HG02852 (cell line): ENCODE results near the gene CCDC172.

Experiments
- ATAC-seq: cut with Tn5 transposase; IDR thresholded peaks from one replicate; pipeline ENCODE4 v1.9.1; 2021; ENCODE audit warnings: mild to moderate bottlenecking, moderate library complexity; ENCODE audit not compliant: unreplicated experiment

Gene CCDC172, protein sequence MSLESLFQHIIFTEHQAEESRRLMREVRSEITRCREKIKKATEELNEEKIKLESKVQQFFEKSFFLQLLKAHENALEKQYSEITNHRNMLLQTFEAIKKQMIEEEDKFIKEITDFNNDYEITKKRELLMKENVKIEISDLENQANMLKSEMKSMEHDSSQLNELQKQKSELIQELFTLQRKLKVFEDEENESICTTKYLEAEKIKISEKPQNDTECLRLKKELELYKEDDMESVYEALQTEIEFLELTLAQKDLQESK

DNA sequence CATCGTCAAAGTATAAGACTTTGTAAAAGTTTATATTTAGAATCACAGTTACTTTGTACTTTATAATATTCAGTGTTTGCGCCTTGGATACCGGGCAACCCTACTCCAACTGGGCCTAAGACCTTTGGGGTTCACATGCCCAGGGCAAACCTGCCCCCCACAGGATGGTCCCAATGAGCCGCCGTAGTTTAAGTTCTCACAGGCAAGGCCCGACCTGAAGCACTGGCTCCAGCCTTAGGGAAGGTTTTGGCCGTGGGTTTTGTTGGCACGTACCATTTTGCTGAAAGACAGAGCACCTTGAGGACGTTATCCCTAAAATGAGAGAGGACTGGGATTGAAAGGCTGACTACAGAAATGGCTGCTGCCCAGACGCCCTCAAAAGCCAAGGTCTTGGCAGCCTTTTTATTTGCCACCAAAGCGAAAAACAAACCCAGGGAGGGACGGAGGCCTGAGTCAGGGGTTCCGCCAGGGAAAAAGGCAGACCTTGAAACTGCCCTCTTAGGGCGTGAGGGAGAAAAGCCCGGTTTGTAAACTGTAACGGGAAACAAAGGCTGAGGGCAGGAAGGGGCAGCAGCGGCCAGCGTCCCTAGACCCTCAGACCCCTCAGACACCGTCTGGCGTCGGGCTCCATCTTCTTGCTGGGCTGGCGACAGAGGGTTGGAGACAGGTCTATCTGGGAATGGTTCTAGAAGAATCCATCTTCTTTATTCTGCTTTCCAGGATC, at the start of gene CCDC172:
TSS of gene CCDC172 (plus strand) at position 222 of the 724 bp plus-strand sequence. CDS start 564 bp downstream, outside the sequence.
- no peak for ATAC-seq

DNA sequence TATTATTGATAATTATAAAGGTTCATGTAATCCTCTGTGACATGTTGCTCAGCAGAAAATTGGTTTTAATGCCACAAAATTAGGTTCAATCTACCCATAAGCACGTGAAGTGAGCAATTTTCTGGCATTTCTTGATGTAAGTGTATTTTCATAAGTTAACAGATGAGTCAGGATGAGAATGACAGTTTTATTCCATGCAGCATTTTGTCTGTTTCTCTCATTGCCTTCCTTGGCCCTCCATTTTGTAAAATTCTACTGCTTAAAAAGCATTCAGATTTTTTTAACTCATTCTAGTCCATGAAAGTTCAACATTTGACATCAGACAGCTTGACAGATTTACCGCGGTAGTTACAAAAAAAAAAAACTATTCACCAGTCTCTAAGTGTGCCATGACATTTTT, 47.3 kb upstream of the CCDC172 start:
- no peak for ATAC-seq

DNA sequence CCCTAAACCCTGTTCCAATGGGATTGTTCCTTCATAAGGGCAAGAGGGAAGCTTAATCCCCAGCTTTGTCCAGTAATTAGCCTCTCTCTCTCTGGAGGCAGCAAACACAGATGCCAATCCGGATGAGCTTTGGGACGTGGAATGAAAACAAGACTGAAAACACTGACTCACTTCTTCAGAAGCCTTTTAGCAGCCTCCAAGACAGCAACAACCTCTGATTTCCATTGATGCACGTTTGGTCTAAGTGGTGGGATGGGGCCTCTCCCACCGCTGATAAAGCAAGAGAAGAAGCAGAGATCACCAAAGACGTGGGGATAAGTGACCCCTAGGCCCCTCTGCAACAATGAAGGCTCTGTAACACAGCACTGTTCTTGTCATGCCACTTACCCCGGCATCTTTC, 45.4 kb upstream of the CCDC172 start:
- no peak for ATAC-seq

DNA sequence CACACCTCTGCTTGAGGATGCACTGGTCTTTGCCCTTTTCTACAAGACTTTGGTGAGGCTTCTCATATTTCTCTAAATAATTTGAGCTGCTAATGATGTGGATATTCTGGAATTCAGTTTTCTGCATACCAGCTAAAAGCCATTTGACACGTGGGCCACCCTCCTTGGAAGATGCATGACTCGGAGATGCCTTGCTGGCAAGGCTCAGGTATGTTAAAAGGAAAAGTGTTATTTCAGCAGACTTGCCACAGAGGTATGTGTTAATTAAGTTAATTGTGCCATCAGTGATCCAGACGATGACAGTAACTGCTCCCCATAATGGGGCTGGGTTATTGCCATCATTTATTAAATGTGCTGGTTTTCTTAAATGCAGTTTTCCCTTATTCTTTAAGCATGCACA, 42.5 kb upstream of the CCDC172 start:
- ATAC-seq = no peak

DNA sequence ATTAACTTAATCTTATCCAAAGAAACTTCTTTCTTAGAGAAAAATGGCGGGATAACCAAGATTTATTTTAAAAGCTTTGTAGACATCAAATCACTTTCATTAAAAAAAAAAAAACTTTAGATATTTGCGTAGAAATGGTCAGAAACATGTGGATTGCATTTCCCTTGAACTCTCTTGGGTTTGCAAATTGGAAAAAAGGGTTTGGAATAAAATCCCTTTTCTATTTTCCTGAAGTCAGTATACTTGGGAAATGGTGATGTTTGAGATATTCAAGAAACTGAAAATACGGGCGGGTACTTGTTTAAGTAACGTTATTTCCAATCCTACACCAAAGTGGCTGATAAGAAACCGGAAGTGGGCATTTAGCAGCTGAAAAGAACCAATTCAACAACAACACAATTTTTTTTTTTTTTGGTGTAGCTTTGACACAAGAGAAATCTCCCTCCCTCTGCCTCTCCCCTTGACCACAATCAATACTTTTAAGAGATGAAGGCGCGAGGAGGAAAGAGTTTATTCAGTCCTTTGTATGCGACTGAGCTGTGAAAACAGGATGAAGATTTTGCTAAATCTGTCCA, 37.5 kb upstream of the CCDC172 start:
- ATAC-seq = no peak

DNA sequence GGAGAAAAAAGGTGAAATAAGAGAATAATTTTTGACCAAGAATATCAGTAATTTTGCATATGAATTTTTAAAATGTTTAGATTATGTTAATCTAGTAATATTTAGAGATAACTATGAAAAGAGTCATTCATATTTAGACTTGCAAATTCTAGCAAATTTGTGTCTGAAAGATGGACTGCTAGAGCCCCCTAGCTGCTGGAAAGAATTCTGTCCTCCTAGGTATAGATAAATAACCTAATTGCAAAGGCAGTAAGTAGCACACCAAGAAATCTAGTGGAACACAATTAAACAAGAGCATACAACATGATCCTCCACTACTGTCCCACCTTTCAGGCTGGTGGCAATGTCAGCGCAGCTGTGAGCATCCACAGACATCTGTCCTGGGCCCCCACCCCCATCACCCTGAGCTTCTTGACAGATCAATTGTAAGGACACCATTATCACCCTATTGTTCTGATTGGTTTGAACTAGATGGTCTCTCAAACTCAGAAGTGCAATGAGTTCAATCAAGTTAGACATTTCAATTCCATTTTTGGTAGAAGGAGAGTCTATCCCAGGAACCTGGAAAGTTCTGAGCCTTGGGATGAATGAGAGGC, 36.2 kb upstream of the CCDC172 start:
- no peak for ATAC-seq

DNA sequence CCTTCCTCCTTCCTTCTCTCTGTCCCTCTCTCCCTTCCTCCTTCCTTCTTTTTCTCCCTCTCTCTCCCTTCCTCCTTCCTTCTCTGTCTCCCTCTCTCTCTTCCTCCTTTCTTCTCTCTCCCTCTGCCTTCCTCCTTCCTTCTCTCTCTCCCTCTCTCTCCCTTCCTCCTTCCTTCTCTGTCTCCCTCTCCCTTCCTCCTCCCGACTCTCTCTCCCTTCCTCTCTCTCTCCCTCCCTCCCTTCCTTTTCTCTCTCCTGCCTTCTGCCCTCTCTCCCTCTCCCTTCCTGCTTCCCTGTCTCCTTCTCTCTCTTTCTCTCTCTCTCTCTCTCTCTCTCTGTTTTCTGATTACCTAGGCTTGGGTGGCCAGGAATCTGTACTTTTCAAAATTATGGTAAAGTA, 34.6 kb upstream of the CCDC172 start:
- no peak for ATAC-seq

DNA sequence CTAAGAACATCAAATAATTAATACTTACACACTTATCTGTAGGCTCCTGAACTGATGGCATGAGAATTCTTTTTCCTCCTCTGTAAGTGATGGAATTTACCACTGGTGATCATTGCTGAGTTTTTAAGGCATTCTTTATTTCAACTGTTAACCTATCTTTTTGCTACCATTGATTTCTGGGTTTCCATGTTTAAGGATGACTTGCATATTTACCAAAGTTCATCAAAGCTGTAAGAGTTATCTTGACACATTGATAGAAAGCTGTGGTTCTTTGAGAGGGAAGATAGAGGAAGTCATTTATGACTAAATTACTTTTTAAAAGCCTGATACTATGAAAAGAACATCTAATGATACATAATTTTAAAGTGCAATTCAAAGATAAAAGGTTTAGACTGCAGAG, 31.8 kb upstream of the CCDC172 start:
- ATAC-seq = no peak

DNA sequence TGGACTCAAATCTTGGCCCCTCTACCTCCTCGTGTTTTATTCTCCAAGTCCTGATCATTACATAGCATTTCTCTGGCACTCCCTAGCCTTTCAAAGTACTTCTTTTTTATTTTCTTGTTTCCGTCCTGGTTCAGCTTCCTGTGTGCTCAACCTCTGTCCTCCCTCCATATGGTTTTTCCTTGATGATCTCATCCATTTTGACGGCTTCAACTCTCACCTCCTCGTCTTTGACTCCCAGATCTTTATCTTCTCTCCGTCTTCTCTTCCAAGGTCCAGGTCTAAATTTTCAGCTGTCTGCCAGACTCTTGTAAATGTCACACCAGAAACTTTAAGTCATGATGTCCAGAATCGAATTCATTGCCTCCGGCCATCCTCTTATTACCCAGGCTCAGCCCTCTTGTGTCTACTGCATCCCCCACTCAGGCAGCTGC, 27.9 kb upstream of the CCDC172 start:
- ATAC-seq = no peak

DNA sequence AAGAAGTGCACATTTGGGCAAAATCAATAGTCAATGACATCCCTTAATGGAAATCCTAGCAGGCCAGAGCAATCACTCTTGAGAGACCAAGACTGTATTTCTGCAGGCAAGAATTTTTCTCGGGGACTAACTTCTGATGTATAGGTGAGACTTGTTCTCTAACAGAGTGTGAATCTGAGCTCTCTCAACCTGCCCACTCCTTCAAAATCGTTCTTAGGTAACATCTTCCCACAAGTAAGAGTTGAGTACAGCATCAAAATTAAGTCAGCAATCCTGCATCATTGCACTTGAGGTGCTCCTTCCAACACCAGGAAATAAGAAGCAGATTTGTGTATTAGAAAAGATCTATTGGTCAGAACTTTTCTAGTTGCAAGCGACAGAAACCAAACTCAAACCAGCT, 25.7 kb upstream of the CCDC172 start:
- ATAC-seq = no peak

DNA sequence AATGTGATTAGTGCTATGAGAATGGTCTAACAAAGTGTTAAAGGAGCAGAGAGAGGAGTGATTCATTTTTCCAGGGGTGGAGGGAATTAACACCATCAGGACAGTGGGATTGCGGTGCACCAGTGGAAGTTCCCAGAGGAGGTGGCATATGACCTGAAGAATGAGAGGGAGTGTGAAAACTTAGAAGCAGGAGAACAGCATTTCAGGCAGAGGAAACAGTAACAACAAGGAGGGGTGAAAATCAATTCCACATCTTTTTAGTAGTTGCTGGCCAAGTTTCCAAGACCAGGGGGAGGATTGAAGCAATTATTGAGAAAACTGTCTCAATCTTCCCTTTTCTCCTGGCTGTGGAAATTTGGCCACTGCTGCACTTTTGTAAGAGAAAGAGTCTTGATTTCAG, 23.7 kb upstream of the CCDC172 start:
- no peak for ATAC-seq

DNA sequence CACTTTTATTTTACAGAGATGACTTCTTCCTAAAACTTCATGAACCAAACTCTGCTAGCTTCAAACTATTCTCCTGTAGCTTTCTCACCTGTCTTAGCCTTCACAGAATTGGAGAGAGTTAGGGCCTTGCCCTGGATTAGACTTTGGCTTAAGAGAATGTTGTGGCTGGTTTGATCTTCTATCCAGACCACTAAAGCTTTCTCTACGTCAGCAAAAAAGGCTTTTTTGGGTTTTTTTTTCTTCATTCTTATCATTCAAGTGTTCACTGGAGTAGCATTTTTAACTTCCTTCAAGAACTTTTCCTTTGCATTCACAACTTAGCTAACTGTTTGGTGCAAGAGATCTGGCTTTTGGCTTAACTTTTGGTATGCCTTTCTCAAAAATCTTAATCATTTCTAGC, 19.3 kb upstream of the CCDC172 start:
- no peak for ATAC-seq

DNA sequence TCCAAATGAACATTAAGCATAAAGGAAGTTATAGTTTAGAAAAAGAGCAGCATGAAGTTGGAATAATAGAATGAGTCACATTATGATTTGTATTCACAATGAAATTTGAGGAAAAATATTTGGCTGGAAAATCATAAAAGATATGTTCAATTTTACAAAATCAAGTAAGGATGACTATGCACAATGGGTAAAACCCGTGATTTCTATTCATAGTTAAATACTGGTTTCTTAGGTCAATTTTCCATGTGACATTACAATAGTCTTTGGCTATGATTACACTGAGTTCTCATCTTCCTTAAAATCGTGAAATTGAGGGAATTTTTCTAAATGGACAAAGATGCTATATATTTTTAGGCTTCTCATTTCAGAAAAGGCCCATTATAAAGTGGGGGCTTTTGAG, 17.4 kb upstream of the CCDC172 start:
- ATAC-seq = no peak

DNA sequence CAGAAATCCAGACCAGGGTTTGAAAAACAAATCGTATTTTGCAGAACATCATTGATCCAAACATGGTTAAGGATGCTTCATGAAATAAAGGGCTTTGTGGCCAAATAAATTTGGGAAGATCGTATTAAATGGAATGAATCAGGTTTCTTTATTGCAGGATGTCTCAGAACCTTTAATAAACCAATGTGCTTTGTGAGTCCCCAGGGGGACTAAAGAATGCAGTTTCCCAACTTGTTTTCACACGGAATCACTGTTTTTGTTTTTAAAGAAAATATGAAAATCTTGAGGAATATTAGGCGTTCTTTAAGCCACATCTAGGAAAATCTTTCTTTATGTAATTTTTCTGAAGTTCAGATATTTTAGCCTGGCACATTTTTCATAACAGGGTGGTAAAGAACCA, 16.8 kb upstream of the CCDC172 start:
- ATAC-seq = no peak

DNA sequence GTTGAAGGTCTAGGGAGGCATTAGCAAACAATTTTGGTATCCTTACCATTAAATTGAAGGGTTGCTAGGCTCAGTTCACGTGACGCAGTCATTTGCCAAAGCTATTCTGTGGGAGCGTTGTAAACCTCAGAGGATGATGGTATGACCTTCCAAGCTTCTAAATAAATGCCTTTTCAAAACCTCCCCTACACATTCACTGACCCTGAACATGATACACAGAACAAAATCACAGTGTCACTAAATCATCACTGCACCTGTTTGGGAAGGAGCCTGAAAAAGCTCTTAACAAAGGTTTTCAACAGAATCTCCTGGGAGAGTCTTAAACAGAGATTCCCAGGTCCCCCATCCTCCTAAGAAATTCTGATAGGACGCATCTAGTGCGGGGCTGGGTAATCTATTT, 13.2 kb upstream of the CCDC172 start:
- no peak for ATAC-seq

DNA sequence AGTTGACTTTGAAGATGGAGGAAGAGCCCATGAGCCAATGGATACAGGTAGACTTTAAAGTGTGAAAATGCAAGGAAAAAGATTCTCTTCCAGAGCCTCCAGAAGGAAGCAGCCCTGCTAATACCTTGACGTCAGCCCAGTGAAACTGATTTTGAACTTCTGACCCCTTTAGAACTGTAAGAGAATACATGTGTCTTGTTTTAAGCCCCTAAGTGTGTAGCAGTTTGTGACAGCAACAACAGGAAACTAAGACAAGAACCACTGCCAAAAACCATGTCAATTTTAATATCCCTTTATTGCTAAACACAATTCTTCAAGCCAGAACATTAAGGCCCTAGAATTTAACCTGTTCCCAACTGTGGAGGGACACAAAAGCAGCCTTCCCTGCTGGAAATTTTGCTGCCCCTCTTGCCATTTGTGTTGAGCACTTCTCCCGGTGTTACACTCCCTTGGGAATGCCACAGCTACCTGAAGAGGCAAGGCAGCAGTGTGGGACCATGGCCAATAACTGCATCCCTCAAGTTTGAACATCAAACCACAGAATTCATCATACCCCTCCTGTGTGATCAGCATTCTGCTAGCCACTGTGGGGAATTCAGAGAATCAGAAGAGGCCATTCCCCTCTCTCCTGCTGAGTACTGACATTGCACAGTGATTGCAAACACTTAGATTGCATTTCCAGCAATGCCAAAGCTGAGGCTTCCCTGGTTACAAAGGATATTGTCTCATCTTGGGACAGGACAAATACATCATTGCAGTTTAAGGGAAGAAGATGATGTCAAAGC, 12.3 kb upstream of the CCDC172 start:
- ATAC-seq = no peak

DNA sequence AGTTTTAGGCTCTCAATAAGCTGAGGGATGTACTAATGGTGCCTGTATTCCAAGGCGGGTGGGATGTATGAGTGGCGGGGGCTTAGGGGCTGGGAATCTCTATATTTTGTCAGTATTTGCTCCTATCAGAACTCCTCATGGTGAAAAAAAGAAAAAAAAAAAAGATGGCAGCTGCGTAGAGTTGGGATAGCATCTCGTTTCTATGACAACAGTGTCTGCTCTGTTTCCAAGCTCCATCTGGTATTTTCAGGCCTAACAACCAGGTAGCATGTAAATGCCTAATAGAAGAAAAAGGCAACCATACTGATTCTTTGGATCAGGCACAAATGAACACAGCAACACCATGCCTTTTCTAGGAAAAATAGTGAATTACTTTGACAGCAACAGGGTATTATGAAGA, 11.7 kb upstream of the CCDC172 start:
- no peak for ATAC-seq

DNA sequence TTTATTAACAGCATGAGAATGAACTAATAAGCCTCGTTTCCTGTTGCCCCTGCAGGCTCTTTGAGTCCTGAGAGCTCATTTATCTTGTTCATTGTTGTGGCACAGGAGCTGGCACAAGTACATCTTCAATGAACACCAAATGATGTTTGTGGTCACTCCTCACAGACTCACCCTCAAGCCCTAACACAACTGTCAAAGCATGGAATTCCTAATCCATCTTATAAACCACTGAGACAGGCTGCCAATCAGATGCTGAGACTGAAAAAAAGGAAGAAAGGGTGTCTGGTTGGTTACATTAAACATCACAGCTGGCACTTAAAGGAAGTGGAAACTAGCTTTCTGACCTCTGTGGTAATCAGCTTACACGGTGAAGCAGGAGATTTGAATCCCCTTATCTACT, 7.7 kb upstream of the CCDC172 start:
- no peak for ATAC-seq

DNA sequence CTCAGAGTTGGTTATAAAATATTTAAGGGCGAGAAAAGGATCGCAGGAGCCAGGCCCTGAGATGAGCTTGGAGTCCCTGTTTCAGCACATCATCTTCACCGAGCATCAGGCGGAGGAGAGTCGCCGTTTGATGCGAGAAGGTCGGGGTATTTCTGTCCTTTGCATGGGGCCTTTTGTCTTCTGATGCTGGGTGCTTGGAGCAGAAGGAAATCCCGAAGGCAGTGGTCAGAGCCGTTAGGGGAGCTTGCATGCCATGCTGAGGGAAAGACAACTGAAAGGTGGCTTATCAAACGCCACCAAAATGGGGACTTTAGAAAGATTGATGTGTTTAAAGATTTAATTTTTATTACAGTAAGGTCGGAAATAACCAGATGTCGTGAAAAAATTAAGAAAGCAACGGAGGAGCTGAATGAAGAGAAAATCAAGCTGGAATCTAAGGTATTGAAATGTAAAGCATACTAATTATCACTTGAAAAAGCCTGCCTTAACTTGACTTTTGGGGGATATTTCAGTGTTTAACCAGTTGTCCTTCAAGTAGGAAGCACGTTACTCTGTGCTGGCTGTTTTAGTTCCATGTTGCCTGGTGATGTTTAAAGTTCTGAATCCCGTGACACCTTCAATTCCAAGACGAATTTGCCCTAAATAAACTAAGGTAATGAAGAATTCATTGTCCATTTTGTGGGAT, 845 bp downstream of the CCDC172 start:
- no peak for ATAC-seq

DNA sequence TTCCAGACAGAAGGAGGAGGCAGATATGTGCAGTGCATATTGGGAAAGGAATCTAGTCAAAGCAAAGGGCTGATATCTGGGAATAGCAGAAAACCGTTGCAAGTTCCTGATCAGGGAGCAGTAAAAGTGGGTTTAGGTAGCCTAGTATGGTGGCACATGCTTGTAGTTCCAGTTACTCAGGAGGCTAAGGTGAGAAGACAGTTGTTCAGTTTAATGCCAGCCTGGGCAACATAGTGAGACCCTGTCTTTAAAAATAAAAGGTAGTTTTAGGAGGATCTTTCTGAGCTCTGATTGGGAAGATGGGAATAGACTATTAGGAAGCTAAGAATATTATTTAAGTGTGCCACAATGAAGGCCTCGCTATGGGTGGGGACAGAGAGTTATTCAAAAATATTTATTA, 1.7 kb downstream of the CCDC172 start:
- no peak for ATAC-seq

DNA sequence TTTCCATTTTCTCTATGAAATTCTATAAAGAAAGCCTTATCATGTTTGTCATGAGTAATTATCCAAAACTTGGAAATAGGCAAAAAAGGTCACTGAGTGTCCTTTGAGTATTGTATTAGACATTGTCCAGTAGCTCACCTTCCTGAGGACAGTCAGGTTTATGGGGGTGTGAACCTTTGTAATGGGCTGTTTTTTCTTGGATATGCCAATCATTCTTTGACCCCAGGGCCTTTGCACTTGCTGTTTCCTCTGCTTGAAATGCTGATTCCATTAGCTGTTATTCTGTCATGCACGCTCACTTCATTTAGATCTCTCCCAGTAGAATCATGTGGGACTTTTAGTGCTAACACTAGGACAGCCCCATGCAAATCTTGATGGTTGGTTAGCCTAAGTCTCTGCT, 4.9 kb downstream of the CCDC172 start:
- no peak for ATAC-seq
